GM12801 (cell line): ENCODE results near the gene FMNL3.

ENCODE experiments used
- TF ChIP-seq, protein P1 (sequence below): IDR thresholded peaks from one replicate; pipeline ENCODE4 v1.5.1; 2011; ENCODE audit warnings: control low read depth; ENCODE audit not compliant: insufficient read length; ENCODE audit errors: extremely low read depth

The FMNL3 gene

DNA sequence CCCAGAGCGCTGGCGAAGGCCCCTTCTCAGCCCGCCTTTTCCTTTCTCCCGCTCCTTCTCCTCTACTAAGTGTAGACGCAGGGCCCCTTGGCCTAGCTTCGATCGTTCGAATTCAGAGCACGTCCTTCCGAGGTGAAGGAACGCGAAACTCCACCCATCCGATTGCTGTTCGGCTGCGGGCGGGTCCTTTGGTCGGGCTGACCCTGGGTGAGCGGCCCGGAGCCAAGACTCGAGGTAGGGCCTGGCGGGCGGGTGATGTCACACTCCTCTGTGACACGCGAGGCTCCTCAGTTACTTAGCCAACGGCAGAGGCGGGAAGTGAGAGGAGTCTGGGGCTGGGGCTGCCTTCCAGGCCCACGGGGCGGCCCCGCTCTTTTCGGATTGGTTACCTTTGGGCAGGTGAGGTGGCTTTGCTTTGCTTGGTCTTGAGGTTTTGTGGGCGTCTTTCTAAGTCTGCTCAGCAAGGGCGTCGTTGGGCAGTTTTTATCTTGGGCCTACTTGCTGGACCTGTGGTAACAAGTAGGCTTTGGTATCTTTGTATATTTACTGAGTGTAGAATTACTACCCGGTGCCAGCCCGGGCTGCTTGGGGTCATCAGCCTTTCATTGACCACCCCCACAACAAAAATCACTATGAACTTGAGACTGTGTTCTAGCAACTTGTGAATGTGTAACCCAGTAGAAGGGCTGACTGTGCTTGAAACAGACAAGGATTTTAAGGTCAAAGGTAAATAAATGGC is 34.8 kb upstream of the FMNL3 start:
- TF ChIP-seq, protein P1, sequence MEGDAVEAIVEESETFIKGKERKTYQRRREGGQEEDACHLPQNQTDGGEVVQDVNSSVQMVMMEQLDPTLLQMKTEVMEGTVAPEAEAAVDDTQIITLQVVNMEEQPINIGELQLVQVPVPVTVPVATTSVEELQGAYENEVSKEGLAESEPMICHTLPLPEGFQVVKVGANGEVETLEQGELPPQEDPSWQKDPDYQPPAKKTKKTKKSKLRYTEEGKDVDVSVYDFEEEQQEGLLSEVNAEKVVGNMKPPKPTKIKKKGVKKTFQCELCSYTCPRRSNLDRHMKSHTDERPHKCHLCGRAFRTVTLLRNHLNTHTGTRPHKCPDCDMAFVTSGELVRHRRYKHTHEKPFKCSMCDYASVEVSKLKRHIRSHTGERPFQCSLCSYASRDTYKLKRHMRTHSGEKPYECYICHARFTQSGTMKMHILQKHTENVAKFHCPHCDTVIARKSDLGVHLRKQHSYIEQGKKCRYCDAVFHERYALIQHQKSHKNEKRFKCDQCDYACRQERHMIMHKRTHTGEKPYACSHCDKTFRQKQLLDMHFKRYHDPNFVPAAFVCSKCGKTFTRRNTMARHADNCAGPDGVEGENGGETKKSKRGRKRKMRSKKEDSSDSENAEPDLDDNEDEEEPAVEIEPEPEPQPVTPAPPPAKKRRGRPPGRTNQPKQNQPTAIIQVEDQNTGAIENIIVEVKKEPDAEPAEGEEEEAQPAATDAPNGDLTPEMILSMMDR, result no peak

DNA sequence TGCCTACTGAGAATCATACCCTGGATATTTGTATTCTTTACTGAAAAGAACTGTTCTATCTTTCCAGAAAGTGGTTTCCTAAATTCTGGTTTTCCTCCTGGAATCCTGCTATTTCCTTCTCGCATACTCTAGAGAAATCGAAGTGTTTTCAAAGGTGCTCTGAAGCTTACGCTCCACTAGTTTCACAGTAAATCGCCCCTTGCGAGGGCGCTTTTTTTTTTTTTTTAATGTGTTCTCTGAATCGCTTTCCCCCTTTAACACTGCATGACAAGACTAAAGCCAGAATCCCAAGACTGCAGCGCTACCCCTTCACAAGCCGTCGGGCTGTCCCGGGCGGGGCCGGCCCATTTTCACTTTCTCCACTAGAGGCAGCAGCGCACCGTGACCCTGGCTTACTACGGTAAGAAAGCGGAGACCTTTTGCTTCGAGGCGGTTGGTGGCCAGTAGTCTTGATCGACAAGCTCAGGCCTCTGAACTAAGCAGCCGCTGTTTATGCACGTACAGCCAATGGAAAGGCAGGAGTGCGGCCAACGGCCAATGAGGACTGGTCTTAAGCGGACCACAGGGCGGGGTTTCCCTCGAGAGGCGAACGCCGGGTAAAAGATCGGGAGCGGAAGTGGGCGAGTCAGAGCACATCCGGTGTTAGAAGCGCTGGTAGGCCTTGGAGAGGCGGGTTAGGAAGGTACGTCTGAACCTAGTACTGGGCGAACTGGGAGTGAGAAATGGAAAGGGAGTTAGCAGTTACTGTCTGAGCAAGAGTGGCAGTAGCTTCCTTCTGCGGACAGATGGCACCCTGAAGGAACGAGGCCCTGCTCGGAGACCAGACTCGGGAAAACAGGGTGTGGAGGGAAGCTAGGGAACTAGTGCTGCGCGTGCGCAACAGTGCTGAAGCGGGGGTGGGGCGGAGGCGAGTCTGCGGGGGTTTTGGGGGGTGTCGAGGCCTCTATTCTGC is 34.0 kb upstream of the FMNL3 start, which contains the start of gene TMBIM6:
TMBIM6 (plus strand) TSS at position 628 of the 952 bp plus-strand sequence. CDS start 10,937 bp downstream, outside the sequence.
- TF ChIP-seq, protein P1, result no peak

DNA sequence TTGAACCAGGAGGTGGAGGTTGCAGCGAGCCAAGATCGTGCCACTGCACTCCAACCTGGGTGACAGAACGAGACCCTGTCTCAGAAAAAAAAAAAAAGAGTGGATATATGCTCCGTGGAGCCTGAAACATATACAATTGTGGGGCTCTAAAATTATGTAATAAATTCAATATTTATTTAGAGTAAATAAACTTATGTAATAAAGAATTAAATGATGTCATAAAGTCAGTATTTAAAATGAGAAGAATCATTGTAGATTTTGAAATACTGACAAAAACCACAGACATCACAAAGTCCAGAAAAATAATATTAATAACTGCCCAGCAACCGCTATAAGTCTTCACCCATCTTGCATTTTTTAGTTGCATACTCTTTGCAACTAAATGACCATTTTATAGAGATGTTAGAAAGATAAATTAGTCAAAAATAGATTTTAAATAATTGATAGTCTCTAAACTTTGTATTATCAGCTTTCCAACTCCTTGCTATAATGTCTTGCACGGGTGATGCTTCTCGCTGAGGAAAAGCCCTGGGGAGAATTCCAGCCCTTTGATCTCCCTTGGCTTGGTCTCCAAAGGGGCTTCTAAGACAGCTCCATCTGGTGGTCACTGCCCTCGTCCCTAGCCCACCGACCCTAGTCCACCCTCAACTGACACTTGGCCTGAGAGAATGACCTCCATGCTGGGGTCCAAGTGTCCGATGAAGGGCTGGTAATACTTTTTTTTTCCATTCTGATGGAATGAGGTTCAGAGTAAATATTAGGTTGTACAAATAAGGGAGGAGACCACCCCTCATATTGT is 26.2 kb upstream of the FMNL3 start:
- TF ChIP-seq, protein P1, result no peak

DNA sequence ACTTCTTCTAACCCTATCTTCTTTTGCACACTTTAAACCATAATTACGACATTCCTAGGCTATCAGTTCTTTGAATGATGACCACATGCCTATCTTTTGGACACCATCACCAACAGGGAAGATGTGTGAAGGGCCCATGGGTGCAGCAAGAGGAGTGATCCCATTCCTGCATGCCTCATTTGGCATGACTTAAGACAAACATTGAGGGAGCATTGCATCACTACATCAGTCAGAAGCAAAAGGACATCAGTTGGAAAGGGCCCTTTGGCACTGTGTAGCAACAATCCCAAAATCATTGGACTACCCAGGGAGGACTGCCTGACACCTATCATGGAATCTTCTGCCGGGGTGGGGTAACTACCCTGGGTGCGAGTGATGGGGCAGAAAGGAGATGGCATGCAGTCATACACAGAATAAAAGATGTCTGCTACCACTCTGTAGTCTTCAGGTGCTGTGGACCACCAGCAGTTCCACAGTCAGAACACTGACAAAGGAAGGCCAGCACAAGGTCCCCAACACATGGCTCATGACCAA is 23.4 kb upstream of the FMNL3 start:
- TF ChIP-seq, protein P1, result no peak

DNA sequence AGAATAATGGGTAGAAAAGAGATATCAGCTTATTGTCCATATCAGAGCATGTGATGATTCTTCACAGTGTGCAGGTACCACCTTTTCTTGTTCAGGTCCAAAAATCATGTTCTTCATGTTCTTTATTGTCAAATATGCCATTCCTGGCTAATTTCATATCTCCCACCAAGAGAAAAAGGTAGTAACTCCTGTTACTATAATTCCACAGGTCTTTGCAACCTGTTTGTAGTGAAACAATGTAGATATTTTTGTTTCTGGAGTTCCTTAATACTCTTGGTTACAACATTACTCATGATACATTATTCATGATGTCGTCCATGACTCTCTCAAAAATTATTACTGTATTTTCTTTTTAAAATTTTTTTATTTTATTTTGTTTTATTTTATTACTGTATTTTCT is 22.8 kb upstream of the FMNL3 start:
- TF ChIP-seq, protein P1, result no peak

DNA sequence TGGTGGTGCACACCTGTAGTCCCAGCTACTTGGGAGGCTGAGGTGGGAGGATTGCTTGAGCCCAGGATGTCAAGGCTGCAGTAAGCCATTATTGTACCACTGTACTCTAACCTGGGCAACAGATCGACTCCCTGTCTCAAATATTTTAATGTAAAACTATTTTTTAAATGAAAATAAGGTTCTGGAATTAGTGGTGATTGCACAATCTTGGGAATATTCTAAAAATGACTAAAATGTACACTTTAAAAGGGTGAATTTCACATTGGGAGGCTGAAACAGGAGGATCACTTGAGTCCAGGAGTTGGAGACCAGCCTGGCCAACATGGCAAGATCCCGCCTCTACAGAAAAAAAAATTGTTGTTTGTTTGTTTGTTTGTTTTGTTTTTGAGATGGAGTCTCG is 21.2 kb upstream of the FMNL3 start:
- TF ChIP-seq, protein P1, result no peak
